ENCODE data around the gene CAMTA1. TPM values are rescaled to one million over a fixed set of nuclear protein-coding genes. Genes with fewer than 3 reads are reported as not detected.

The CAMTA1 gene
- total RNA-seq, 1 donor from 2014 or later, result 166 TPM

- intact Hi-C loops (cut with micrococcal nuclease), result no loop called here
- ATAC-seq, result peak; percentile 65
- peak; percentile 64 for DNase-seq
Measured at GRCh38 chr1:6960291-6960811, 175.1 kb downstream of the CAMTA1 start.

GRCh38 chr1:6960860-6961259 is 175.6 kb downstream of the CAMTA1 start:
- intact Hi-C loops (cut with micrococcal nuclease), result no loop called here
- ATAC-seq, result no peak
- no peak for DNase-seq

GRCh38 chr1:6961289-6961688 is 176.0 kb downstream of the CAMTA1 start:
- ATAC-seq (no peak), DNase-seq (no peak)
- intact Hi-C loops (cut with micrococcal nuclease), result no loop called here

GRCh38 chr1:6961905-6962477 is 176.7 kb downstream of the CAMTA1 start:
- ATAC-seq (peak; percentile 2), DNase-seq (no peak)
- intact Hi-C loops (cut with micrococcal nuclease), result no loop called here

- peak; percentile 68 for ATAC-seq
- intact Hi-C loops (cut with micrococcal nuclease), result no loop called here
- peak; percentile 62 for DNase-seq
Measured at GRCh38 chr1:6962478-6962995, 177.3 kb downstream of the CAMTA1 start.

- intact Hi-C loops (cut with micrococcal nuclease), result no loop called here
- DNase-seq, result peak; percentile 60
- ATAC-seq, result peak; percentile 64
Measured at GRCh38 chr1:6962996-6963911, 178.0 kb downstream of the CAMTA1 start.

GRCh38 chr1:6963912-6964307 is 178.7 kb downstream of the CAMTA1 start:
- DNase-seq (no peak), ATAC-seq (no peak)
- intact Hi-C loops (cut with micrococcal nuclease), result no loop called here

GRCh38 chr1:6965083-6965934 is 180.1 kb downstream of the CAMTA1 start:
- intact Hi-C loops (cut with micrococcal nuclease), result no loop called here
- DNase-seq (no peak), ATAC-seq (no peak)

GRCh38 chr1:6965935-6966241 is 180.6 kb downstream of the CAMTA1 start:
- intact Hi-C loops (cut with micrococcal nuclease), result no loop called here
- ATAC-seq, result no peak
- DNase-seq, result no peak

GRCh38 chr1:6966326-6966725 is 181.1 kb downstream of the CAMTA1 start:
- DNase-seq, result no peak
- ATAC-seq, result no peak
- intact Hi-C loops (cut with micrococcal nuclease), result no loop called here

- intact Hi-C loops (cut with micrococcal nuclease), result no loop called here
- ATAC-seq, result no peak
- DNase-seq, result no peak
Measured at GRCh38 chr1:6967431-6968111, 182.3 kb downstream of the CAMTA1 start.

GRCh38 chr1:6969106-6969505 is 183.9 kb downstream of the CAMTA1 start:
- ATAC-seq, result no peak
- intact Hi-C loops (cut with micrococcal nuclease), result no loop called here
- no peak for DNase-seq

GRCh38 chr1:6969762-6970161 is 184.5 kb downstream of the CAMTA1 start:
- DNase-seq, result no peak
- intact Hi-C loops (cut with micrococcal nuclease), result no loop called here
- no peak for ATAC-seq

- ATAC-seq, result no peak
- intact Hi-C loops (cut with micrococcal nuclease), result no loop called here
- DNase-seq, result no peak
Measured at GRCh38 chr1:6970221-6970620, 185.0 kb downstream of the CAMTA1 start.

GRCh38 chr1:6971048-6971447 is 185.8 kb downstream of the CAMTA1 start:
- ATAC-seq (peak; percentile 39), DNase-seq (no peak)
- intact Hi-C loops (cut with micrococcal nuclease), result no loop called here

- no peak for ATAC-seq
- intact Hi-C loops (cut with micrococcal nuclease), result no loop called here
- DNase-seq, result no peak
Measured at GRCh38 chr1:6971699-6972098, 186.4 kb downstream of the CAMTA1 start.

GRCh38 chr1:6972399-6972798 is 187.1 kb downstream of the CAMTA1 start:
- no peak for DNase-seq
- no peak for ATAC-seq
- intact Hi-C loops (cut with micrococcal nuclease), result no loop called here

- ATAC-seq, result no peak
- DNase-seq, result no peak
- intact Hi-C loops (cut with micrococcal nuclease), result no loop called here
Measured at GRCh38 chr1:6975331-6976043, 190.2 kb downstream of the CAMTA1 start.

GRCh38 chr1:6976044-6976375 is 190.8 kb downstream of the CAMTA1 start:
- intact Hi-C loops (cut with micrococcal nuclease), result no loop called here
- DNase-seq (no peak), ATAC-seq (no peak)
